Measurements from ENCODE around the gene OR6P1.

DNA sequence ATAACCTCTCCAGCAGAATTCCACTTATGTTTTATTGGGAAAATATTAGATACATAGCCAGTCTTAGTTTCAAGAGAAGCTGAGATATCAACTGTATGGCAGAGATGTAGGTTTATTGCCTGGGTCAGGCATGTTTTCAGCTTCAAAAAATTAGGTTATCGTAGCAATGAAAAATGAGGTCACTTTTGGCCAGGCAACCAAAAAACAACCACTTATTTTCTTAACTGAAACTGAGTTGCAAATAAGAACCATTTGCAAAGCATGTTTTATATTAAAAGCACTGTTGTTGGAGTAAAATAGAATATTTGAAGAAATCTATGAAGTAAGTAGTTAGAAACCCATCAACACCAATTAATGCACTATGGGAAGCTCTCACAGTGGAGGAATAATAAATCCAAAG is 10.7 kb downstream of the OR6P1 start:
- no peak for TF ChIP-seq CTCF (conservative IDR thresholded peaks at IDR 0.05; ENCODE audit: low read depth, low read length)
- no peak for TF ChIP-seq EZH2 (IDR thresholded peaks at IDR 0.05; ENCODE audit: low read length, unreplicated experiment)

Measured in PC-3 (cell line).